NCI-H82 treated with DMSO at 0.1 percent for 48 hours (cell line): ENCODE data around the gene CBFA2T3.
"Not testable (repeated sequence)": the region's sequence is repeated elsewhere in the genome, so short reads cannot be mapped to it uniquely, and the experiment has no call there.

ENCODE experiments used
- DNase-seq: peaks from one replicate; lab custom pipeline; 2025; ENCODE audit not compliant: unreplicated experiment; lab: John Stamatoyannopoulos, UW

Gene CBFA2T3

GRCh38 chr16:88925540-88925887 is 51.5 kb downstream of the CBFA2T3 start:
- DNase-seq = no peak

- peak; percentile 8 for DNase-seq
Observed at GRCh38 chr16:88924834-88925539, 52.0 kb downstream of the CBFA2T3 start.

- no peak for DNase-seq
Observed at GRCh38 chr16:88923926-88924833, 52.8 kb downstream of the CBFA2T3 start.

GRCh38 chr16:88923450-88923849 is 53.6 kb downstream of the CBFA2T3 start:
- no peak for DNase-seq

GRCh38 chr16:88922826-88923410 is 54.1 kb downstream of the CBFA2T3 start:
- DNase-seq = no peak

GRCh38 chr16:88922114-88922825 is 54.7 kb downstream of the CBFA2T3 start:
- no peak for DNase-seq

- no peak for DNase-seq
Observed at GRCh38 chr16:88921591-88921990, 55.4 kb downstream of the CBFA2T3 start.

GRCh38 chr16:88920618-88921590 is 56.1 kb downstream of the CBFA2T3 start:
- no peak for DNase-seq

- no peak for DNase-seq
Observed at GRCh38 chr16:88919936-88920335, 57.1 kb downstream of the CBFA2T3 start.

GRCh38 chr16:88918896-88919295 is 58.1 kb downstream of the CBFA2T3 start:
- not testable (repeated sequence) for DNase-seq

- no peak for DNase-seq
Observed at GRCh38 chr16:88917915-88918627, 58.9 kb downstream of the CBFA2T3 start.

GRCh38 chr16:88917146-88917914 is 59.7 kb downstream of the CBFA2T3 start:
- DNase-seq = no peak

- DNase-seq = no peak
Observed at GRCh38 chr16:88915639-88916327, 61.2 kb downstream of the CBFA2T3 start.

- DNase-seq = no peak
Observed at GRCh38 chr16:88914750-88915368, 62.1 kb downstream of the CBFA2T3 start.

- DNase-seq = no peak
Observed at GRCh38 chr16:88913870-88914269, 63.1 kb downstream of the CBFA2T3 start.

- no peak for DNase-seq
Observed at GRCh38 chr16:88913001-88913612, 63.9 kb downstream of the CBFA2T3 start.

GRCh38 chr16:88912556-88912955 is 64.5 kb downstream of the CBFA2T3 start:
- DNase-seq = no peak
